HUDEP-2 (cell line): ENCODE measurements around the gene TIMP3.

ENCODE experiments used
- DNase-seq, 76 experiments: peaks; one replicate each; lab custom pipeline; 2025; ENCODE audit not compliant: unreplicated experiment in 76 of 76; lab: John Stamatoyannopoulos, UW

TIMP3 gene

DNA sequence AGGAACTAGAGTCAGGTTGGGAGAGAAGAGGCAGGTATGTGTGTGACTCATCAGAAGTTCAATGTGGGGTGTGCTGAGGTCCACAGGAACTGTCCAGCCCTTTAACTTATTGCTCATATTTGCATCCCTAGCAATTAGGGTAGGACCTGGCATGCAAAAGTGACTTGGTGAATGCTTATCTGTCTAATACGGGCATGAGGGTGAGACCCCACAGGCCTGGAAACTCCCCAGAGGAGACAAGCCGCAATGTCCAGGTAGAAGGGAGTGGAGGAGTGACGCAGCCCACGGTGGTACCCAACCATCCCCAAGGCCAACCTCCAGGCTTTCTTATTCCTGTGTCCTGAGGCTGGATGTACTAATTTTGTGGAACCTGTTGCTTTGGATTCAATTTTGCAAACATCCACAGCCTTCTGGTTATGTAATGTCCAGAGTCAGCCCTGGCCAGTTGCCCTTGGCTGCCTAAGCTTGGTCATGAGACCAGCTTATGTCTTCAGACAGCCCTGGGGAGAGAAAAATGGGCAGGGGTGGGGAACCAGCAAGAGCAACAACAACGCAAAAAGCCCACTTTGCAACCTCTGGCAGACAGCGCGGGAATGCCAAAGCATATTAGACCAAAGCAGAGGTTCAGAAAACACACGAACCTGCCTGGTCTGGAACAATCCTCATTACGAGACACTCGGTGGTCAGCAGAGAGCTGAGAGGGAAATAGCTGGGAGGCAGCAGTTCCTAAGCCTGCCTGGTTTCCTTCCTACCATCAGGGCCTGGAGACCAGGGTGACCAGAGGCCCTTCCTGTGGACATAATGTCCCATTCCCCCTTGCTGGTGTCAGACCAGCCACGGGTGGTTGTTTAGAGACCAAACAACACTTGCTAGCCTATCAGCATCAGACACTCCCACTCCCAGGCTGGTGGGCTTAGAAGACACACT lies 49.3 kb downstream of the TIMP3 start:
- no peak for DNase-seq

- peak in 73 of 76 experiments; percentile 12 to 86 (median 64) for DNase-seq
Measured at GRCh38 chr22:32852395-32853251, 51.1 kb downstream of the TIMP3 start.

DNA sequence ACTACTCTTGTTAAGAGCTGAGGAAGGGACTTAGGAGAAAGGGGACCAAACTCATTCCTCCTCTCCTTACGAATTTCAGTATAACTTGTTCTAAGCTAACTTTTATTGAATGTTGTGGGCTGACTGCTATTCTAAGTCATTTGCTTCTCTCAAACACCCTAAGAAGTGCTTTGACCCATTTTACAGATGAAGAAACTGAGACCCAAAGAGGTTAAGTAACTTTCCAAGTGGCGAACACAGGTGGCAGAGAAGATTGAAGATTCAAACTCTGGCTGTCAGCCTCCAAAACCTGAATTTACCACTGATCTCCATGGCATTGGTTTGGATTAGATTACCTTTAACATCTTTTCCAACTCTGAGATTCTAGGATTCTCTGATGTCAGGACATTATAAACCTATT lies 52.2 kb downstream of the TIMP3 start:
- DNase-seq = no peak

DNA sequence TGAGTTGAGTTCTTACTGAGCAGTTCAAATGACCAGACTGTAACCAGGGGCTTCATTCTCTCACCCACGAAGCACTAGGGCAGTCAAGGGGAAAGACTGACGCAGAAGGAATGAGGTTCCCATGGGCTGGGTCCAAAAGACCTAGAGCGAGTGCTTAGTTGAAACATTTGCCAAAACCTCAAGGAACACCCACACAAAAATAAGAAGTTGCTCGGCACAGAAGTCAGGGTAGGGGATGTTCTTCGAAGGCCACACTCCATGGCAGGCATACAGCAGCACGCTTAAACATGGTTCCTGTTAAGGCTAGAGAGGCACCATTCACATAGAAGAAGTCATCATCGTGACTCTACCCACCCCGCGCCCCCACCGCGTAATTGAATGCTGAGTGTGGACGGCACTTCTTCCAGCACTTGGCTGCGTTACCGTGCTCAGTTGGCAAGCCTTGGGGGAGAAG lies 52.9 kb downstream of the TIMP3 start:
- DNase-seq = no peak

GRCh38 chr22:32855045-32855756 lies 53.7 kb downstream of the TIMP3 start:
- no peak for DNase-seq

DNA sequence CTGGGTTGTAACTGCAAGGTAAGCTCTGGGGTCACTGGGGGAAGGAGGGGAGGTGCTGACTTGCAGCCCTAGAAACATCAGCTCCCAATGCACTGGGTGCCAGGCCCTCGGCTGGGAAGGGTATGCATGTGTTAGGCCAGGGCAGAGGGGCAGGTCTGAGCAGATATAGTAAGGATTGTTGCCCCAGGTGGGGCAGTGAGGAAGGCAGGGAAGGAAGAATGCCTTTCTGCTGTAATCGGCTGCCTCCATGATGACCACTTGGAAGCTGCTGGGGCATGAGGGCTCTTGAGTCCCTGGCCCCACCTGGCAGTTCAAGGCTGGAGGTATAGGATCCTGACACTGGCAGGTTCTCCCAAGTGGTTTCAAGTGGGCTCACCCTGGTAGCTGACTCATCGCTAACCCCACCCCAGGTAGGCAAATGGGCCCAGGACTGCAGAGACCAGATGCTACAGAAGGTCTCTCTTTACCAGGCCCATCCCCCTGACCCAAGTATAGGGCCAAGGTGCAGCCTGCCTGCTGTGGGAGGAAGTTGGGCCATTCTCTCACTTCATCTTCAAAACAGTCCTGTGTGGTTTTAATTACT lies 56.7 kb downstream of the TIMP3 start:
- no peak for DNase-seq

GRCh38 chr22:32858957-32859356 lies 57.5 kb downstream of the TIMP3 start:
- DNase-seq = no peak

GRCh38 chr22:32859743-32860142 lies 58.2 kb downstream of the TIMP3 start:
- DNase-seq = no peak

- no peak for DNase-seq
Measured at GRCh38 chr22:32861330-32861729, 59.8 kb downstream of the TIMP3 start.

- DNase-seq = no peak
Measured at GRCh38 chr22:32862083-32862482, 60.6 kb downstream of the TIMP3 start.

GRCh38 chr22:32862936-32863661 lies 61.6 kb downstream of the TIMP3 start:
- no peak for DNase-seq

GRCh38 chr22:32864041-32864440 lies 62.5 kb downstream of the TIMP3 start:
- no peak for DNase-seq

GRCh38 chr22:32864596-32864995 lies 63.1 kb downstream of the TIMP3 start:
- DNase-seq = no peak

DNA sequence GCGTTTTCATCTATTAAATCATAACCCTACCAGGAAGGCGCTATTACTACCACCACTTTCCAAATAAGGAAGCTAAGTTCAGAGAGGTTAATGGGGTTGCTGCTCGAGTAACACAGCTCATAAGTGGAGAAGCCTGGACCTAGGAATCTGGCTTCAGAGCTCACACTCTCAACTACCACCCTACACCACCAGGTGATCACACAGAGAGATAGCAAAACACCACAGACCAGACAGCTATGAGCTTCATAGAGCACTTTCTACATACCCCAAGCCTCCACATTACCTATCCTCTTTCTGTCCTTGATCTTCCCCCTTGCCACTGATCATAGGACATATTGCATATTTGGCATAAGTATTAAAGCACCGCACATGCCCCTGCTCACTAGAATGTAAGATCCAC lies 65.4 kb downstream of the TIMP3 start:
- no peak for DNase-seq

DNA sequence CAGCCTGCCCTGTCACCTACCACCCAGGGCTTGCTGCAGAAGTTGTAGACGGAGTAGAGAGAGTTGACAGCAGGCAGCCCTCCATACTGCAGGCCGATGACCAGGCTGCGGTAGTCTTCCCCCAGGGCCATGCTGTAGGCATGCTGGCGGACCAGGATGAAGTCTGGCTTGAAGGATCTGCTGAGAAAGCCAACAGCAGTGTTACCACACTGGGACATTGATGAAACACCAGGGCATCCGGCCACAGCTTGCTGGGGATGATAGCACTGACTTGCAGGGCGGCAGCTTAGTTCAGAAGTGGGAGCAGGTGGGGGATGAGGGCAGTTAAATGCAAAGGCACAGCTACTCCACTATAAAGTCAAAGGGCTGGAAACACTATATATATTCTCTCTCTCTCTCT lies 67.4 kb downstream of the TIMP3 start:
- DNase-seq = no peak

DNA sequence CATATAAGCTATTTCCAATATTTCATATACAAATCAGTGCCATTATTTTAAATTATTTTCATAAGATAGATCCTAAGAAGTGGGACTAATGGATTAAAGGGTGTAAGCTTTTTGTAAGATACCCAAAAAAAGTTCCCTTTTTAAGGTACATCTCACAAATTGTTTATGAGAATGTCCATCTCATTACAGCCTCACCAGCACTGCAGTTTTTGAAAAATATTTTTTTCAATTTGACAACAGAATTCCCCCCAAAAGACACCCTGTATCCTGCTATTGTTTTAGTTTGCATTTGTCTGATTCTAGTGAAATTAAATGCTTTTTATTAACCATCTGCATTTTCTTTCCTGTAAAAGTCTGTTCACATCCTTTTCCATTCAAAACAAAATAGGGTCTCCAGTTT lies 69.0 kb downstream of the TIMP3 start:
- no peak for DNase-seq

GRCh38 chr22:32873604-32874003 lies 72.1 kb downstream of the TIMP3 start:
- peak in 6 of 76 experiments; percentile 4 to 30 (median 16) for DNase-seq

GRCh38 chr22:32874385-32874784 lies 72.9 kb downstream of the TIMP3 start:
- no peak for DNase-seq

DNA sequence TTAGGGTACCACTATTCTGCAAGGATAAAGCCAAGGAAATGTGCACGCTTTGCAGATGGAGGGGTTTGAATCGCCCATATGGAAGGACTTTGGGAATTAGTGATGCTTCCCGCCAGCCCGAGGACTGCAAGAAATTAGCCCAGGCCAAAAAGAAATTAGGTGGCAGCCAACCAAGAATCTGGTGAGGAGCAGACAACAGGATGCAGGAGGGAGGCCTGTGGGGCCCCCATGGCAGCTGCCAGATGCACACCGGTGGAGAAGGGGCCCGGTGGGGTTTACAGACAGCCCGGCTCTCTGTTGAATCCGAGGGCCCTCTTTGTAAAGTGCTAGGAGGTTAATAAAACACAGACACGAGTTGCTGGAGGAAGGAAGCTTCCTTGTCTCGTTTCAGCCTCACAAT lies 73.5 kb downstream of the TIMP3 start:
- DNase-seq = no peak

GRCh38 chr22:32876516-32876915 lies 75.0 kb downstream of the TIMP3 start:
- no peak for DNase-seq
